Adrenal gland (tissue), 5 donors: Measurements from ENCODE around the gene RNASE4.

Experiments
- POLR2A ChIP-seq, 2 donors: fragments of 450-650 bp; IDR thresholded peaks; one replicate each; pipeline ENCODE4 v1.6.1; 2017; ENCODE audit warnings: antibody characterized with exemption in 2 of 2, mild to moderate bottlenecking in 2 of 2, moderate library complexity in 1 of 2
- TF ChIP-seq, protein P1 (sequence below), 6 experiments: fragments of 450-650 bp in 4 of 6; fragments of 200-600 bp in 2 of 6; sonication (generic) in 1 of 6; IDR thresholded peaks; 1 replicate in 5 of 6; 2 replicates in 1 of 6; pipeline versions ENCODE4 v1.5.1 to v1.8.0; 2016 to 2021; ENCODE audit warnings: antibody characterized with exemption in 6 of 6, mild to moderate bottlenecking in 2 of 6, moderate library complexity in 1 of 6
- donor health status: DM: no; HTN: no; CAD: no.

- TF ChIP-seq, protein P1, sequence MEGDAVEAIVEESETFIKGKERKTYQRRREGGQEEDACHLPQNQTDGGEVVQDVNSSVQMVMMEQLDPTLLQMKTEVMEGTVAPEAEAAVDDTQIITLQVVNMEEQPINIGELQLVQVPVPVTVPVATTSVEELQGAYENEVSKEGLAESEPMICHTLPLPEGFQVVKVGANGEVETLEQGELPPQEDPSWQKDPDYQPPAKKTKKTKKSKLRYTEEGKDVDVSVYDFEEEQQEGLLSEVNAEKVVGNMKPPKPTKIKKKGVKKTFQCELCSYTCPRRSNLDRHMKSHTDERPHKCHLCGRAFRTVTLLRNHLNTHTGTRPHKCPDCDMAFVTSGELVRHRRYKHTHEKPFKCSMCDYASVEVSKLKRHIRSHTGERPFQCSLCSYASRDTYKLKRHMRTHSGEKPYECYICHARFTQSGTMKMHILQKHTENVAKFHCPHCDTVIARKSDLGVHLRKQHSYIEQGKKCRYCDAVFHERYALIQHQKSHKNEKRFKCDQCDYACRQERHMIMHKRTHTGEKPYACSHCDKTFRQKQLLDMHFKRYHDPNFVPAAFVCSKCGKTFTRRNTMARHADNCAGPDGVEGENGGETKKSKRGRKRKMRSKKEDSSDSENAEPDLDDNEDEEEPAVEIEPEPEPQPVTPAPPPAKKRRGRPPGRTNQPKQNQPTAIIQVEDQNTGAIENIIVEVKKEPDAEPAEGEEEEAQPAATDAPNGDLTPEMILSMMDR (IDR thresholded peaks at IDR 0.05), result no peak
- TF ChIP-seq POLR2A (IDR thresholded peaks at IDR 0.05), result no peak
These were observed 35.4 kb downstream of the RNASE4 start for GRCh38 chr14:20719777-20720176.
